HG02840 (cell line): Measurements from ENCODE around the gene SERPINH1.

Experiments used
- ATAC-seq: cut with Tn5 transposase; IDR thresholded peaks from one replicate; pipeline ENCODE4 v1.9.1; 2021; ENCODE audit warnings: mild to moderate bottlenecking, moderate library complexity, moderate number of reproducible peaks; ENCODE audit not compliant: unreplicated experiment, low FRiP score

SERPINH1 gene

DNA sequence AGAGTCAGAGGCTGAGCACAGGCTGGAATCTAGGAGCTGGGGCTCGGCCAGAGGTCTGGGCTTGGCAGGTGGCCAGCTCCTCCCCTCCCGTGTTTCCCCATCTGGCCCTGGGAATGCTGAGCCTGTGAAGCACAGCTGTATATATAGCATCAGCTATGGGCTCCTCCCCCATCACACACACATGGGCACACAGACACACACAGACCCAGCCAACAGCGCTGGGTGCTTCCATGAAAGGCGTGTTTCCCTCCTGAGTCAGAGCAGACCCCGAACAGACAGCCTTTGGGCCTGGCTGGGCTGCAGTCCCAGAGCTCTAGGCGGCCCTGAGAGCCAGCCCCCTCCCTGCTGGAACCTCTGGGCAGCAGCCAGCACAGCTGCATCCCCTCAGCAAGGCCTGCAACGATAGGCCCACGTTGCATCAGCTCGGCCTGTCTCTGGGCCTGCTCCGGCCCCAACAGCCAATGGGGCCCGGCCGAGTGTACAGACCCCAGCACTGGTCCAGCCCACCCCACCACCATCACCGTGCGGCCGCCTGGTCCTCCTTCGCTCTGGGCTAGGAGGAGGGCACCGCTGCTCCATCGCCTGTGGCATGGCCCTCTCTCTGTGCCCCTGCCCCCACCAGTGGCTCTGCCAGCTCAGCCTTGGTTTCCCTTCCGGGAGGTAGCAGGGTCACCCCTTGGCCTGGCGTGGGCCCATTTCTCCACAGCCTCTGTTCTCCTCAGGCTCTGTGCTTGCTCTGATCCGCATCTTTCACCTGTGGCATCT is 7.6 kb upstream of the SERPINH1 start:
- no peak for ATAC-seq

DNA sequence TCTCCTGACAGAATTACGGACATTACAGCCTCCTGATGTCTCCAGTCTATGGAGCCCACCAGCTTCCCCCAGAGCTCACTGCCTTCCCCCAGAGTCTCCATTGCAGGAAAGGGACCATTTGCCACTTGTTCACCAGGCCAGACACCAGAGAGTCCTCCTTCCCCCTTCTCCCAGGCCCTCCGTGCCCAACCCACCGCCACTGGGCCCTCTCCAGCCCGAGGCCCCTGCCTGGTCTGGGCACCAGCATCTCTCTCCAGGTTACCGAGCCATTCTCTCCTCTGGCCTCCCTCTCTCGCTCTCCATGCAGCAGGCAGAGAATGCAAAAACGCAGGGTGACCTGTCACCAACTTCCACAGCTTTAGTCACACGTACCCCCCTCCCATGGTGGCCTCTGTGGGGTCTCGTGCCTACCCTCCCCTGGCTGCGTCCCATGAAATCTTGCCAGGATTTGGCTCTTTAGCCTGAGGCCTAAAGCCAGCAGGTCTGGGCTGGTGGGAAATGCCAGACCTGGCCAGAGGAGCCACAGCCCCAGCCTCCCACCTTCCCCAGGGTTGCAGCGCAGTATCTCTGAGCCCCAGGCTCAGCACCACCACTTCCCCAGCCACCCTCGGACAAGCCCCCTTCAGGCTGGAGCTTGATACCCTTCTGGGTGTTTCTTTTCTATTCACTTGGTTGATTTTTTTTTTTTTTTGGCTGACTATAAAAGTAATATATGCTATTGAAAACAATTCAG is 6.8 kb upstream of the SERPINH1 start:
- no peak for ATAC-seq

DNA sequence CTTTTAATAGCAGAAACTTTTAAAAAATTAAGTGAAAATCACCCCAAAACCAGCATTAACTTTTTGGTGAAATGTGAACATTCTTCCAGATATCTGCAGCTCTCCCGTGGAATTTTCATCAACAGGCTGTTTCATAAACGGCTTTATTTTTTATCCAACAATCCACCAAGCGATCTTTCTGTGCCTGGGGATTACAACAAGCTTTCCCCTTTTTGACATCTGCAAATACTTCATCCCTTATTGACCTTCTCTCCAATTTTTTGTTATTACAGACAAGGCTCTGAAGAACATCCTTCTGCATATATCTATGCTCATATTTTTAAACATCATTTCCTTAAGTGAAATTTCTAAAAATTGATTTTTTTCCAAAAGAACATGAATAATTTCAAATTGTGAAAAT is 5.8 kb upstream of the SERPINH1 start:
- ATAC-seq: no peak

DNA sequence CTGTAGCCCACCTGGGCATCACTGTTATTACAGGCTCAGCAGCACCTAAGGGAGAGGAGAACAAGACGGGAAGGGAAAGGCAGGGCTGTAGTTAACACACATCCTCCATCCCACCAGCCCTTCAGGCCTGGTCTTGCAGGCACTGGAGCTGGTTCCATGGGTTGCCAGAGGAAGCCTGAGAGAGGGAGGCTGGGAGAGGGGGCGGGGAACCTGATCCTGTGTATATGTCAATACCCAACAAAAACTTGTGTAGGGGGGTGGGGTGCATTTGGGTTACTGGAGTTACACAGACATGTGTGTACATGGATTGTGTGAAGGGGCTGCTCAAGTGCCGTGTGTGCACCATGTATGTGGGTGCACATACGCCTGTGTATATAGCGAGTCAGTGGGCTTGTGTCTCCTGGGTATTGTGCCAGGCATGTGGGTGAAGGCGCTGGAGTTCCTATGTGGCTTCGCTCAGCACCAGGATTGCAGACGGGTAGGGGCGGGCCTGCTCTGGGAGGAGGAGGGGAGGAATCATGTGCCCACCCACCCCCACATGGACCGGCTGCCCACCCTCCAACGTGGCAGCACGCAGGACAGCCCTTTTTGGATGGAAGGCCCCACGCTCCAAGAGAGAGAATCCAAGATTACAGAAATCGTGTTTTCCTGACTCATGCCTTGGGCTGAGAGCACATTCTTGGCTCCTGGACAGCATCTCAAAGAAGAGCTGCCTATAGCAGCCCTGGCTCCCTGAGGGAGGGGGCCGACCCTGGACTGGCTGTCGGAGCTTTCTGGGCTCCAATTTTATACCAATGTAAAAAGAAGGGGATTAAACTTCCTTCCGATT is 4.2 kb upstream of the SERPINH1 start:
- ATAC-seq: no peak

DNA sequence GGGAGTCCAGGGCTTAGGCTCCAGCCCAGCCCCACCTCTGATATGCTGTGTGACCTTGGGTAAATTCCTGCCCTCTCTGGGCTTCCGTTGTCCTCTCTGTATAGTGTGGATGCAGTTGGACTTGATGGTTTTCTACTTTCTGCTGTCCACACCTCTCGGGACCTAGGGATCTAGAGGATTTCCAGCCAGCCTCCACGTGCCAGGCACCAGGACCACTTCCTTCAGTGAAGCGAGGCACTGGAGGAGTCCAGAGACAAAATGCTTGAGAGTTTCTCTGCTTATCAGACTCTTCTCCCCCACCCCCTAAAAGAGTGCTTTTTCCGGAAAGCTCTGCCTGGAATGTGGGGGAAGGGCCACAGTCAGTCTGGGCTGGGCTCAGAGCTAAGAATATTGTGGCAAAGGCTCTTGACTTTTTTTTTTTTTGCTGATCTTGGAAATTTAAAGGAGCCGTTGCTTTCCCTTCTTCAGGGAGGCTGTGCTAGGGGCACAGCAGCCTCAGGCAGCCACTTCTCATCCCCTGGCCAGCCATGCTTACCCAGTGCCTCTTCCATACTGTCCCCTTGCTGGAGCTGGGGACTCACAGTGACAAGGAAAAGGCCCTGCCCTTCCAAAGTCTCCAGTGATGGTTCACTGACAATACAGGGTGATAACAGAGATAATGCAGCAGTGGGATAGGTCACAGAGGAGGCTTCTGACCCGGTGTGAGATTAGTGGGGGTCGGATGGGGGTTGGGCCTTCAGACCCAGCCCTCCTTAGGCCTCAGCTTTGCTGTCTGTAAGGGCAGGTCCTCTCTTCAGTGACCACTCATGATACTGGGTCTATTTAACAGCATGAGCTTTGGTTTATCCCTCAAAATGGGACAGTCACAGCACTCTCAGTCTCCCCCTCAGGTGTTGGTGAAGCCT is 2.9 kb upstream of the SERPINH1 start:
- ATAC-seq: no peak

DNA sequence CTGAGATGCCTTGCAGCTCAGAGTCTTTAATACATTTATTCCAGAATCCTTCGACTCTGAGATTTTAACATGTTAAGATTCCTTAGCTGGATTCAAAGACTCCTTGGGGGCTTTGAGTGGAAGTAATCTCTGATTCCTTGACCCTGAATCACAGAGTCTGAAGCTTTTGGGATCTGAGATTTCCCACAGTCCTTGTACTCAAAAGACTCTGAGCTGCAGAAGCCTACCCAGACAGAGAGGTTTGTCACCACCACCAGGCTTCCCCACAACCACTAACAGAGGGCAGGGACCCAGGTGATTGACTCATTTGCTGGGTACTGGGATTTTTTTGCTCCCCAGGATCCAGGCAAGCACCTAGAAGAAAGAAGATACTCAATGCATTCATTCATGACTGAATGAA is 1.4 kb upstream of the SERPINH1 start:
- ATAC-seq: no peak

DNA sequence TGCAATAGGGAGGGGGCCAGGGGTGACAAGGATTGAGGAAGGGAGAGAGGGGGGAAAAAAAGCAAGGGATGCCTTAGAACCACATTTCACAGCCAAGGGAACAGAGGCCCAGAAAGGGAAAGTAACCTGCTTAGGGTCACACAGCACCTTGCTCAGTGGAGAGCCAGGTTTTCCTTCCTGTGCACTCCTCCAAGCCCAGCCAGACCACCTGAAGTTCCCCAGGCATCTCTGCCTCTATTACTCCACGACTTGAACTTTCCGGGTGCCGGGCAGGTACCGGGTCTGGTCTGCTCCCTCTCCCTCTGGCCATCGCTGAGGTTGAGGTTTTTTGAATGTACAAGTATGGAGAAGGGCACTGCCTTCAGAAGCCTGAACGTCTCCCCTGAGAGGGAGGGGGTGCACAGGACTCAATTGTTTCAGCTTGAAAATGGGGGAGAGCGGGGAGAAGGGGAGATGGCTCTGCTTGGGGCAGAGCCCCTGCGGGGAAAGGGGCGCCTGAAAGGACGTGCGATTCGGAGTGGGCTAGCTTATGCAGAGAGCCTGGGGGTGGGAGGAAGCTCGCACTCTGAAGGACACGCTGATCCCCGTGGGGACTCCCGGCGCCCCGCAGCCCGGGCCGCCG is 516 bp upstream of the SERPINH1 start:
- ATAC-seq: no peak

DNA sequence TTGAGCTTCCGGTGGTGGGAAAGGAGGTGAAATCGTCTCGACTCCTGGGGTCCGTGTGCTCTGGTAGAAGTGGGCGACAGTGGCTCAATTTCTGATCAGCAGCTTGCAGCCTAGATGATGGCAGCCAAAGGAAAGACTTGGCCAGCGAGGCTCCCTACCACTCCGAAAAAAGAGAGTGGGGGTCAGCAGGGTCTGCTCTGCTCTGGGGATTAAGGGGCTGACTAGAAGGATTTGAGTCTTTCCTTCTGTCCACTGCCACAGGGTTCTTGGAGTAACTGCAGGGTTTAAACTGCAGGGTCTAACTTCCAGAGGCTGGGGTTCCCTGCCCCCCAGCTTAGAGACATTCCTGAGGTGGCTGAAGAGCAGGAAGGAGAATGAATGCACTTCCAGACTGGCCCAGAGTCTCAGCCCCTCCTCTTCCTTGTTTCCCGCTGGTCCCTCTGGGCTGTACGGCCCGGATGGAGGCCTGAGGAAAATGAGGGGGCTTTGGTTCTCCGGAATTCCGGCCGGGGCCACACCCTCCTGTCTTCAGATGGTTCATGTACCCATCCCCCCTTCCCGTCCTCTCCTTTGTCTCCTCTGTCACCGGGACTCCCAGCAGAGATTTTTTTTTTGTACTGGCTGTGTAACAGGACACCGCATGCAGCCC is 907 bp downstream of the SERPINH1 start:
- ATAC-seq: no peak

DNA sequence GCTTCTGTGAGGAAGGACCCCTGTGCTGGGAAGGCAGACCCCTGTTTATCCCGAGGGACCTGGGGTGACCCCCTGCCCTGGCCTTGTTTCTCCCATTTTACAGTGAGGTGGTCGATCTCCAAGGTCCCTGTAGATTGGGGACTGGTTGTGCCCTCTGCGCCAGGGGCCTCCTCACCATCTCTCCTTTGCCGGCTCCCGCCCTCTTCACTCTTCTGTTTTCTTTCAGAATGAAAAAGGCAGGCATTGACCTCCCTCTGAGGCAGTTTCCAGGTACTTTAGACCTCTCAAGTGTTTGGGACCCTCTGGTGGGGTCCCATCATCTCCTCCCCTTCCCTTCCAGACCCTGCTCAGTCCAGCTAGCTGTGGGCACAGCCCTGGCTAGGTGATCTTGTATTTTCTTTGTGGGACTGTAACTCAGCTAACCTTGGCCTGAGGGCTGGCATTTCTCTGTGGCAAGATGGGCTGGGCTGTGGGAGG is 1.5 kb downstream of the SERPINH1 start:
- no peak for ATAC-seq

DNA sequence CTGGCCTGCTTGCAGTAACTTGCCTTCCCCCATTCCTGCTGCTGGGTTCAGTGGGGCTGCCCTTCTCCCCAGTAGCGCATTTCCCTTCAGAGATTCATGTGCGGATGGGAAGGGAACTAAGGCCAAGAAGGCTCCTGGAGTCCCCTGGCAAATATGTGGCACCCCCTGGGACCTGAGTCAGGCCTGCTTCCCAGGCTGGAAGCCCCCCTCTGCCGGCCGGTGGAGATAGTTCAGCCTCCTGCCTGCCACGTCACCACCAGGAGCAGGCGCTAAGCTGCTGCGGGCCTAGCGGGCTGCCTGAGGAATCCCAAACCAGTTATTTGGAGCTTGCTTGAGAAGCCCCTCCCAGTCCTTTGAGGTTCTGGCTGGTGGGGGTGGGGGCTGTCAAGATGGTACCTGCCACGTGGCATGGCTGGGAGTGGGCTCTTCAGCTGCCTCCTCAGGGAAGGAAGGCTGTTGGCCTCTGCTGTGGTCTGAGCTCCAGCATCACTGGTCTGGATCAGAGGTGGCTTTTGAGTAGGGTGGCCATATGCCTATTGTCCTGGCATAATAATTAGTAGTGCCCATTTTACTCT is 2.0 kb downstream of the SERPINH1 start:
- ATAC-seq: no peak

DNA sequence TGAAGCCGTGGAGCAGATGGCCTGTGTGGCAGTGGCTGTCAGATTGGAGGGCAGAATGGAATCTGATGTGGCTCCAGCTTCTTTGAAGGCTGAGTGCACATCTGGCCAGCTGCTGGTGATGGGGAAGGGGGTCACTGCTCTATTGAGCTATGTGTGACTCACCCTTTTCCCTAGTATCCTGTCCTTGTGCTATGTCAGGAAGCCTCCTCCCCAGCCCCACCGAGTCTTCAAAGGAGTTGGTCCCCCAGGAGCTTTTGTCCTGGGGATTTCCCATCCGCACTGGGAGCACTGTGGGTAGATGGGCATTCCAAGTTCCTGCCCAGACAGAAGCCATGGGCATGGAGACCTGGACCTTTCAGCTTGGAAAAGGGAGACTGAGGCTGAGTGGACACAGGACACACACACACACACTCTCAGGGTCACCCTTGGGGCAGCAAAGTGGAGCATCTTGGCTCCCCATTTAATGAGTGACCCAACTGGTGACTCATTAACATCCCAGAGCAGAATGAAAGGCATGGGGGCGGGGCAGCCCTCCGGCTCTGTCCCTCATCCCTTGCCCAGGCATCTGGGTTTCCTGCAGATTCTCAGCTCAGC is 3.3 kb downstream of the SERPINH1 start:
- ATAC-seq: no peak

DNA sequence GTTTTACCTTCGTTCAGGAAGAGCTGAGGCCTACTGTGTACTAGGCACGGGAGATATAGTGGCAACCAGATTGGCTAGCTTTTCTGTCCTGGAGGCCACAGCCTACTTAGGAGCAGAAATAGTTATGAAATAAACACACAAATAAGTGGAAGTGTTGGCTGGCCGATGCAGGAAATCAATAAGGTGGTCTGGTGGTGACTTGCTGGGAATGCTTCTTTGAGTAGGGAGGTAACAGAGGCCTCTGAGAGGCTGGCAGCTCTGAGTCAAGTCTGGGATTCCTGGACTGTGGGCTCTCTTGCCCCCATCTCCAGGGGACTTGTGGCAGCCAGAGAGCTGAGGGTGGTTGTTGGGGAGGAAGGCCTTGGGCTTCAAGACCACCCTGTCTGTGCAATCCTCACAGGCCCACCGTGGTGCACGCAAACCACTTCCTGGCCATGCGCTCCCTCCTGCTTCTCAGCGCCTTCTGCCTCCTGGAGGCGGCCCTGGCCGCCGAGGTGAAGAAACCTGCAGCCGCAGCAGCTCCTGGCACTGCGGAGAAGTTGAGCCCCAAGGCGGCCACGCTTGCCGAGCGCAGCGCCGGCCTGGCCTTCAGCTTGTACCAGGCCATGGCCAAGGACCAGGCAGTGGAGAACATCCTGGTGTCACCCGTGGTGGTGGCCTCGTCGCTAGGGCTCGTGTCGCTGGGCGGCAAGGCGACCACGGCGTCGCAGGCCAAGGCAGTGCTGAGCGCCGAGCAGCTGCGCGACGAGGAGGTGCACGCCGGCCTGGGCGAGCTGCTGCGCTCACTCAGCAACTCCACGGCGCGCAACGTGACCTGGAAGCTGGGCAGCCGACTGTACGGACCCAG is 4.1 kb downstream of the SERPINH1 start:
- no peak for ATAC-seq

DNA sequence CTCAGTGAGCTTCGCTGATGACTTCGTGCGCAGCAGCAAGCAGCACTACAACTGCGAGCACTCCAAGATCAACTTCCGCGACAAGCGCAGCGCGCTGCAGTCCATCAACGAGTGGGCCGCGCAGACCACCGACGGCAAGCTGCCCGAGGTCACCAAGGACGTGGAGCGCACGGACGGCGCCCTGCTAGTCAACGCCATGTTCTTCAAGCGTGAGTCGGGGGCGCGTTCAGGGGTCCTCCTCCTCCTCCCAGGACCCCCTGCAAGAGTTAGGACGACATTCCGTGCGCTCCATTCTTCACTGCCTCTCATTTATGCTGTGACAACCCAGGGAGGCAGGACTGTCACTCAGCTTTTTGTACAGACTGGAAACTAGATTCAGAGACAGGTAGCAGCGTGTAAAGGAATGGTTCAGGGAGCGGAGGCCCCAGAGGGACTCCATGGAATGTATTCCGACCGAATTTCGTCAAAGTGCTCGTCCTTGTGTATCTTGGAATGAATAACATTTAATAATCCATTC is 4.8 kb downstream of the SERPINH1 start:
- no peak for ATAC-seq

DNA sequence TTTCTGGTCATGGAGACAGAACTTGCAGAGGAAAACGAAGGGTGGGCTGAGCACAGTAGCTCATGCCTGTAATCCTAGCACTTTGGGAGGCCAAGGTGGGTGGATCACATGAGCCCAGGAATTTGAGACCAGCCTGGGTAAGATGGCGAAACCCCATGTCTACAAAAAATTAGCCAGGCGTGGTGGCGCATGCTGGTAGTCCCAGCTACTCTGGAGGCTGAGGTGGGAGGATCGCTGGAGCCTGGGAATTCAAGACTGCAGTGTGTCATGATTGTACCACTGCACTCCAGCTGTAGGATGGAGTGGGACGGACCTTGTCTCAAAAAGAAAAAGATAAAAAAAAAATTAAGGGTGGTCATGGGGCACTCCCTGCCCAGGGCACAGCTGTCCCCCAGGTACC is 5.9 kb downstream of the SERPINH1 start:
- ATAC-seq: no peak

DNA sequence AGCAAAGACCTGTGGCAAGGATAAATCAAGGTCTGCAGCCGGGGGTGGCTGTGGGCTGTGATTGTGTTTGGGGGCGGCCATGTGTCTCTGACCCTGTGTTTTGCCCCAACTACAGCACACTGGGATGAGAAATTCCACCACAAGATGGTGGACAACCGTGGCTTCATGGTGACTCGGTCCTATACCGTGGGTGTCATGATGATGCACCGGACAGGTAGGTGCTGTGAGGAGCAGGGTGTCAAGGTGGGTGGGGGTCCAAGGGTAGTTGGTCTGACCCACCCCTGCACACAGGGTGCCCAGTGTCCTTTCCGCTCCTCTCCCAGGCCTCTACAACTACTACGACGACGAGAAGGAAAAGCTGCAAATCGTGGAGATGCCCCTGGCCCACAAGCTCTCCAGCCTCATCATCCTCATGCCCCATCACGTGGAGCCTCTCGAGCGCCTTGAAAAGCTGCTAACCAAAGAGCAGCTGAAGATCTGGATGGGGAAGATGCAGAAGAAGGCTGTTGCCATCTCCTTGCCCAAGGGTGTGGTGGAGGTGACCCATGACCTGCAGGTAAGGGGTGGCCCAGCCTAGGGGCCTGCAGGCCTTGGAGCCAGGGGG is 6.7 kb downstream of the SERPINH1 start:
- no peak for ATAC-seq

DNA sequence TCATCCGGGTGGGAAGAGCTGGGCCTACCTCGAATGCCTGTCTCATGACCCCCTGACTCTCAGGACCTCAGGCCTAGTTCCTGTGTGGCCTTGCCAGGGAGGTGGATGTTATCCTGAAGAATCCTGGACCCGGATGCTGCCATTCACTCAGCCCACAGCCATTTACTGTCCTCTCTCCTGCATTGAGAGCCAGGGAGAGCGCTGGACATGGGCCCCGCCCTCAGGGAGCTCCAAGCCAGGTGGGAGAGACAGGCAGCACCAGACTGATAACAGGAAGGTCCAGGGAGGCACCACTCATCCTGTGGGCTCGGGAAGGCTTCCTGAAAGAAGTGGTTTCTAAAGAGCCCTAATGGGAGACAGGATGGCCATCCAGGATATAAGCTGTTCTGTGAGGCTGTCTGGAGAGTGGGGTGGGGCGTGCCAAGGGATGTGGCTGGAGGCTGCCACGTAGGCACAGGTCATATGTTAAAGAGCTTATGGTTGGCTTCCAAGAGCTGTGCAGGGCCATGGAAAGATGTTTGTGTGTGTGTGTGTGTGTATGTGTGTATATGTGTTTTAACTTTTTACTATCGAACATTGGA is 8.6 kb downstream of the SERPINH1 start:
- no peak for ATAC-seq

DNA sequence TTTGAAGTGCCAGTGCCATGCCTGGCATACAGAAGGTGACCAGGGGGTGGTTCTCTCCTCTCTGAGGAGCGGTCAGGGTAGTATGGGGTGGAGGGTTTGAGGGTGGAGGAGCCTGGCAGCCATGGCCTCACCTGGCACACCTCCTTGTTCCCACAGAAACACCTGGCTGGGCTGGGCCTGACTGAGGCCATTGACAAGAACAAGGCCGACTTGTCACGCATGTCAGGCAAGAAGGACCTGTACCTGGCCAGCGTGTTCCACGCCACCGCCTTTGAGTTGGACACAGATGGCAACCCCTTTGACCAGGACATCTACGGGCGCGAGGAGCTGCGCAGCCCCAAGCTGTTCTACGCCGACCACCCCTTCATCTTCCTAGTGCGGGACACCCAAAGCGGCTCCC is 9.6 kb downstream of the SERPINH1 start:
- ATAC-seq: no peak
